ENCODE data around the gene TINAGL1.

DNA sequence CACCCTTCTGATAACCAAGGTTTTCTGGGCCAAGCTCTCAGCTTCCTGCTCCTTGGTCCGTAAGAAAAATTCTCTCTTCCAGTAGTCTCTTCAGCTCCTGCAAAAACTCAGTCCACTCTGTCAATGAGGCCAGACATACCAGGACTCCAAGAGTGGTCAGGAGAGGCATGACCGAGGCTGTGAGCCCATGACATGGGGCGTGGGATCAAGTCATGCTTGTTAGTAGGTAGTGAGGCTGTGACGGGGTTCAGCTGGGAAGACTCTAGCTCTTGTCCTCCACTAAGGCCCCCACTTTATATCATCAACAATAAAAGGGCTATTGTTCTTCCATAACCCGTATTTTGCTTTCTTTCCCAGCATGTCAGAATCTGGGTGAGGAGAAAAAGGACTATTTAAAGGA is 31.0 kb downstream of the TINAGL1 start:
- TF ChIP-seq, protein P1, sequence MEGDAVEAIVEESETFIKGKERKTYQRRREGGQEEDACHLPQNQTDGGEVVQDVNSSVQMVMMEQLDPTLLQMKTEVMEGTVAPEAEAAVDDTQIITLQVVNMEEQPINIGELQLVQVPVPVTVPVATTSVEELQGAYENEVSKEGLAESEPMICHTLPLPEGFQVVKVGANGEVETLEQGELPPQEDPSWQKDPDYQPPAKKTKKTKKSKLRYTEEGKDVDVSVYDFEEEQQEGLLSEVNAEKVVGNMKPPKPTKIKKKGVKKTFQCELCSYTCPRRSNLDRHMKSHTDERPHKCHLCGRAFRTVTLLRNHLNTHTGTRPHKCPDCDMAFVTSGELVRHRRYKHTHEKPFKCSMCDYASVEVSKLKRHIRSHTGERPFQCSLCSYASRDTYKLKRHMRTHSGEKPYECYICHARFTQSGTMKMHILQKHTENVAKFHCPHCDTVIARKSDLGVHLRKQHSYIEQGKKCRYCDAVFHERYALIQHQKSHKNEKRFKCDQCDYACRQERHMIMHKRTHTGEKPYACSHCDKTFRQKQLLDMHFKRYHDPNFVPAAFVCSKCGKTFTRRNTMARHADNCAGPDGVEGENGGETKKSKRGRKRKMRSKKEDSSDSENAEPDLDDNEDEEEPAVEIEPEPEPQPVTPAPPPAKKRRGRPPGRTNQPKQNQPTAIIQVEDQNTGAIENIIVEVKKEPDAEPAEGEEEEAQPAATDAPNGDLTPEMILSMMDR (IDR thresholded peaks at IDR 0.05 in 8 of 11, conservative IDR thresholded peaks at IDR 0.05 in 3 of 11), result no peak
- no peak for TF ChIP-seq POLR2A (IDR thresholded peaks at IDR 0.05)
- no peak for TF ChIP-seq POLR2AphosphoS5 (IDR thresholded peaks at IDR 0.05)

All from spleen (tissue), 7 donors.